ENCODE data around the gene PLEKHH2. TPM values are rescaled to one million over a fixed set of nuclear protein-coding genes. Genes with fewer than 3 reads are reported as not detected.

Gene PLEKHH2
- total and polyA plus RNA-seq, 3 donors from 2014 or later: 7.4 to 80.2 (median 45.3) TPM

- Histone ChIP-seq H3K27me3 (no peaks in the 10 kb centered on the region), H3K27ac (no peak overlapping the region), H3K4me1 (no peaks in the 10 kb centered on the region), H3K9me3 (no peaks in the 10 kb centered on the region), H3K36me3 (ENCODE audit: low read depth, missing control alignments) (no peaks in the 10 kb centered on the region), H3K4me3 (no peak overlapping the region)
- WGBS, 2 donors: 91 to 95% methylated on average over 4 of the region's 4 CpGs
- TF ChIP-seq POLR2A (IDR thresholded peaks at IDR 0.05): no peak
- TF ChIP-seq CTCF (IDR thresholded peaks at IDR 0.05): no peak
- no peak for DNase-seq
- intact Hi-C loops (cut with DNase I; ENCODE audit: low total_unique reads): no loop called here
Measured at GRCh38 chr2:43766006-43766405, 128.9 kb downstream of the PLEKHH2 start.

GRCh38 chr2:43773876-43774613, 137.0 kb downstream of the PLEKHH2 start, which contains the start of gene DYNC2LI1:
Gene DYNC2LI1, plus strand, starts transcription at chr2:43774039. Its CDS starts 100 bp downstream, at chr2:43774139.
- peaks cover 7% of the 10 kb centered on the region for H3K4me1 ChIP-seq
- no peaks in the 10 kb centered on the region for H3K27me3 ChIP-seq
- peak within 1 kb of the TSS; percentile 82 to 95 for H3K4me3 ChIP-seq
- intact Hi-C loops (cut with DNase I; ENCODE audit: low total_unique reads): no loop called here
- 0 to 1% methylated on average over 29 to 31 of the region's 31 CpGs for WGBS, 2 donors
- TF ChIP-seq POLR2A (IDR thresholded peaks at IDR 0.05) (peak; percentile 30), CTCF (IDR thresholded peaks at IDR 0.05) (no peak)
- peak; percentile 96 for DNase-seq
- no peaks in the 10 kb centered on the region for H3K36me3 ChIP-seq (ENCODE audit: low read depth, missing control alignments)
- H3K27ac ChIP-seq: peak within 1 kb of the TSS; percentile 89 to 94
- no peaks in the 10 kb centered on the region for H3K9me3 ChIP-seq

GRCh38 chr2:43774617-43775016, 137.6 kb downstream of the PLEKHH2 start:
- WGBS, 2 donors: 8 to 12% methylated on average over 7 of the region's 7 CpGs

GRCh38 chr2:43776324-43776723, 139.3 kb downstream of the PLEKHH2 start:
- intact Hi-C loops (cut with DNase I; ENCODE audit: low total_unique reads): no loop called here

More at GRCh38 chr2:43774617-43775016, 137.6 kb downstream of the PLEKHH2 start:
- no peak for DNase-seq
- no peaks in the 10 kb centered on the region for H3K36me3 ChIP-seq (ENCODE audit: low read depth, missing control alignments)
- peaks cover 7% of the 10 kb centered on the region for H3K4me1 ChIP-seq
- H3K9me3 ChIP-seq: no peaks in the 10 kb centered on the region
- TF ChIP-seq POLR2A (IDR thresholded peaks at IDR 0.05): no peak
- no peak for TF ChIP-seq CTCF (IDR thresholded peaks at IDR 0.05)
- intact Hi-C loops (cut with DNase I; ENCODE audit: low total_unique reads): no loop called here
- H3K27ac ChIP-seq: peak overlapping the region; percentile 89 to 94
- H3K4me3 ChIP-seq: peak overlapping the region; percentile 82 to 95
- H3K27me3 ChIP-seq: no peaks in the 10 kb centered on the region

More at GRCh38 chr2:43776324-43776723, 139.3 kb downstream of the PLEKHH2 start:
- Histone ChIP-seq H3K27me3 (no peaks in the 10 kb centered on the region), H3K4me3 (no peak overlapping the region), H3K36me3 (ENCODE audit: low read depth, missing control alignments) (no peaks in the 10 kb centered on the region), H3K9me3 (no peaks in the 10 kb centered on the region), H3K27ac (no peak overlapping the region), H3K4me1 (peaks cover 7% of the 10 kb centered on the region)
- TF ChIP-seq POLR2A (IDR thresholded peaks at IDR 0.05) (no peak), CTCF (IDR thresholded peaks at IDR 0.05) (no peak)
- 77 to 83% methylated on average over 1 of the region's 1 CpG for WGBS, 2 donors
- DNase-seq: no peak
